Measurements from ENCODE around the gene ZDHHC7. TPM values are rescaled to one million over a fixed set of nuclear protein-coding genes. Genes with fewer than 3 reads are reported as not detected.
"Not testable (repeated sequence)": the region's sequence is repeated elsewhere in the genome, so short reads cannot be mapped to it uniquely, and the experiment has no call there.

The ZDHHC7 gene
- total RNA-seq, 1 donor from 2014 or later = 37.3 TPM

- peak overlapping the region; percentile 86 for H3K27ac ChIP-seq
- intact Hi-C loops (cut with DNase I) = no loop called here
- TF ChIP-seq POLR2AphosphoS5 (IDR thresholded peaks at IDR 0.05; ENCODE audit: insufficient read depth in 1 of 2, low read depth in 1 of 2) (no peak), CTCF (IDR thresholded peaks at IDR 0.05) (peak in 1 of 3 experiments; percentile 18)
- H3K4me3 ChIP-seq = peak overlapping the region; percentile 14 to 37
- no peak for DNase-seq (ENCODE audit: extremely low spot score in 2 of 2)
- peaks cover 28% of the 10 kb centered on the region for H3K4me1 ChIP-seq
- H3K36me3 ChIP-seq = no peaks in the 10 kb centered on the region
- H3K27me3 ChIP-seq = no peaks in the 10 kb centered on the region
- no peaks in the 10 kb centered on the region for H3K9me3 ChIP-seq
Observed at GRCh38 chr16:85056211-85056748, 44.9 kb upstream of the ZDHHC7 start.

DNA sequence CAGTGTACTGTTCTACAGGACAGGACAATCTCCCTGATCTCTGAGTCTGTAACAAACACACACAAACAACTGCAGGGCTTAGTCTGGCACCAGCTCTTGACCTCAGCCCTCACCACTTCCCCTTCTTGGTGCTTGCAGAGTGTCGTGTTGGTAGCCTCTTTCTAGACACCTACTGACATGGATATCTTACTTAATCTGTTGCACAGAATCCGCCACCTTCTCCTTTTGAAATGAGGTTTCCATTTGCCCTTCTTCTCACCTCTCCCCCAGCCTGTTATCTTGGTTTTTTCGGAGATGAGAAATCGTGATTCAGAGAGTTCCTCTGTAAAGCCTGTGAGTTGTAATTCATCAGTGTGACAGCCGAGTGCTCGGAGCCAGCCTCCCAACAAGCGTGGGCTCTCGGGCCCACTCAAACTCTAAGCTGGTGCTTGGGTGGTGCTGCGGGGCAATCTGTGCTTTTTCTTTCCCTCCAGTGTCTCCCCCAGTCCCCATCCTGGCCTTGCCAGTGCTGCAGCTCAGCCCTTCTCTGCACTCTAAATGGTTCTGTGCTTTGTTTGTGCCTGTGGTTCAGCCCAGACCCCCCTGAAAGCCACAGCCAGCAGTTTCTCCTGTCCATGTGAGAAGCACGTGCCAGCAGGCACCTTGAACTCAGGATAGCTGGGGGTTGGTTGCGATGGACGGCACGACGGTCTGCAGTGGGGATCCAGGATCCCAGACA, 44.3 kb upstream of the ZDHHC7 start:
- Histone ChIP-seq H3K27ac (peak overlapping the region; percentile 86), H3K27me3 (no peaks in the 10 kb centered on the region), H3K4me3 (peak overlapping the region; percentile 14 to 37), H3K36me3 (no peaks in the 10 kb centered on the region), H3K9me3 (no peaks in the 10 kb centered on the region), H3K4me1 (peaks cover 35% of the 10 kb centered on the region)
- intact Hi-C loops (cut with DNase I) = no loop called here
- no peak for DNase-seq (ENCODE audit: extremely low spot score in 2 of 2)
- TF ChIP-seq CTCF (IDR thresholded peaks at IDR 0.05) (no peak), POLR2AphosphoS5 (IDR thresholded peaks at IDR 0.05; ENCODE audit: insufficient read depth in 1 of 2, low read depth in 1 of 2) (peak; percentile 12 to 43), POLR2A (IDR thresholded peaks at IDR 0.05) (no peak)

DNA sequence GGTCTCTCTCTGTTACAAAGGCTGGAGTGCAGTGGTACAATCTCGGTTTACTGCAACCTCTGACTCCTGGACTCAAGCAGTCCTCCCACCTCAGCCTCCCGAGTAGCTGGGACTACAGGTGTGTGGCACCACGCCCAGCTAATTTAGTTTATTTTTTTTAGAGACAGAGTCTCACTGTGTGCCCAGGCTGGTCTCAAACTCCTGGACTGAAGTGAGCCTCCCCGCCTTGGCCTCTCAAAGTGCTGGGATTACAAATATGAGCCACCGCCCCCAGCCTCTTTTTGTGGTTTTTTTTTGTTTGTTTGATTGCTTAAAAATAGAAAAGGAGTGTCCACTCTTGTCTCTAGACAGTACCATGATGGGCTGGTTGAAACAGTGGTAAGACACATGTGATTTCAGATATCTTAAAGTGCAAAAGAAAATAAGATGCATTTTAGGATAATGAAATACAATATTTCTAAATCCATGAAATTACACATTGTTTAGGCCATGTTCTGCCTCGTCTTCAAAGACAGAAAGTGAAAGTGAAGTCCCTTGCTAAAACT, 43.7 kb upstream of the ZDHHC7 start:
- H3K36me3 ChIP-seq = no peaks in the 10 kb centered on the region
- no peak for TF ChIP-seq POLR2A (IDR thresholded peaks at IDR 0.05)
- no peak for TF ChIP-seq POLR2AphosphoS5 (IDR thresholded peaks at IDR 0.05; ENCODE audit: insufficient read depth in 1 of 2, low read depth in 1 of 2)
- no peak for TF ChIP-seq CTCF (IDR thresholded peaks at IDR 0.05)
- no peak for DNase-seq (ENCODE audit: extremely low spot score in 2 of 2)
- H3K9me3 ChIP-seq = no peaks in the 10 kb centered on the region
- peaks cover 41% of the 10 kb centered on the region for H3K4me1 ChIP-seq
- peak overlapping the region; percentile 14 to 37 for H3K4me3 ChIP-seq
- intact Hi-C loops (cut with DNase I) = no loop called here
- peak overlapping the region; percentile 86 for H3K27ac ChIP-seq
- no peaks in the 10 kb centered on the region for H3K27me3 ChIP-seq

DNA sequence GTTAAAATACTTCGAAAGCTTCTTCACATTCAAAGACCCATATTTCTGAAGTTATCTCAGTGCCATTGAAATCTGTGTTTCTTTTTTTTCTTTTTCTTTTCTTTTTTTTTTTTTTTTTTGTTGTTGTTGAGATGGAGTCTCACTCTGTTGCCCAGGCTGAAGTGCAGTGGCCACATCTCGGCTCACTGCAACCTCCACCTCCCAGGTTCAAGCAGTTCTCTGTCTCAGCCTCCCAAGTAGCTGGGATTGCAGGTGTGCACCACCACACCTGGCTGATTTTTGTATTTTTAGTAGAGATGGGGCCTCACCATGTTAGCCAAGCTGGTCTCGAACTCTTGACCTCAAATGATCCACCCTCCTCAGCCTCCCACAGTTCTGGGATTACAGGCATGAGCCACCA, 43.0 kb upstream of the ZDHHC7 start:
- intact Hi-C loops (cut with DNase I); H3K27me3 ChIP-seq; DNase-seq (ENCODE audit: extremely low spot score in 2 of 2); H3K36me3 ChIP-seq; H3K9me3 ChIP-seq; H3K4me3 ChIP-seq: not testable (repeated sequence)
- peak overlapping the region; percentile 86 for H3K27ac ChIP-seq
- H3K4me1 ChIP-seq = peaks cover 48% of the 10 kb centered on the region

DNA sequence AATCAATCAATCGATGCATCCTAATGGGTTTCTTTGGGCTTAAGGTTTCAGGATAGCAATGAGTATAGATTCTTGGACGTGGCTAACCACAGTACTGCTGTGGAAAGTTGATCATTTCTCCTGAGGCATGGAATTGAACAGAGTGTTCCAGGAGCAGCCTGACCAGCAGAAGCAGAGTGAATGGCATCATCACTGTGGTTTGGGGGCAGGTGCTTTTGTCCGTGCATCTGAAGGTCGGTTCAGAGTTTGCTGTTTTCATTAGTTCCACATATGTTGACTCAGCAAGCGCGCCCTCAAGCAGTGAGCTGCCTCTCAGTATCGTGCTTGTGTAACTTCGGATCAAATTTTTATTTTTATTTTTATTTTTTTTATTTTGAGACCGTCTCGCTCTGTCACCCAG, 41.2 kb upstream of the ZDHHC7 start:
- H3K4me1 ChIP-seq = peaks cover 51% of the 10 kb centered on the region
- DNase-seq (ENCODE audit: extremely low spot score in 2 of 2) = no peak
- no peaks in the 10 kb centered on the region for H3K36me3 ChIP-seq
- H3K9me3 ChIP-seq = no peaks in the 10 kb centered on the region
- peak overlapping the region; percentile 74 for H3K27ac ChIP-seq
- TF ChIP-seq POLR2A (IDR thresholded peaks at IDR 0.05) = no peak
- no peak for TF ChIP-seq POLR2AphosphoS5 (IDR thresholded peaks at IDR 0.05; ENCODE audit: insufficient read depth in 1 of 2, low read depth in 1 of 2)
- TF ChIP-seq CTCF (IDR thresholded peaks at IDR 0.05) = no peak
- H3K4me3 ChIP-seq = no peak overlapping the region
- intact Hi-C loops (cut with DNase I) = no loop called here
- H3K27me3 ChIP-seq = no peaks in the 10 kb centered on the region

Measured in vagina (tissue), 2 donors.